Lower lobe of right lung (tissue), 2 donors: Measurements from ENCODE around the gene MEF2A. TPM values are rescaled to one million over a fixed set of nuclear protein-coding genes. Genes with fewer than 3 reads are reported as not detected.

Experiments
- ATAC-seq, 2 donors: fragments of 200-7000 bp; cut with Tn5 transposase; one replicate each; pipeline ENCODE4 v1.9.1; 2020 to 2022; ENCODE audit warnings: mild to moderate bottlenecking in 2 of 2, moderate library complexity in 2 of 2
- DNase-seq: peaks from one replicate; pipeline ENCODE4 v3.0.0-alpha.2; 2020
- H3K27ac ChIP-seq: fragments of 200-600 bp; one replicate; pipeline ENCODE4 v1.8.0; 2022
- H3K27me3 ChIP-seq: fragments of 200-600 bp; one replicate; pipeline ENCODE4 v1.8.0; 2022; ENCODE audit warnings: low read depth
- H3K36me3 ChIP-seq: fragments of 200-600 bp; one replicate; pipeline ENCODE4 v1.8.0; 2022; ENCODE audit warnings: mild to moderate bottlenecking
- H3K4me1 ChIP-seq: fragments of 200-600 bp; one replicate; pipeline ENCODE4 v1.8.0; 2022
- H3K4me3 ChIP-seq: fragments of 200-600 bp; one replicate; pipeline ENCODE4 v1.8.0; 2022; ENCODE audit warnings: mild to moderate bottlenecking
- H3K9me3 ChIP-seq: fragments of 200-600 bp; one replicate; pipeline ENCODE4 v1.8.0; 2022
- intact Hi-C: fragments of 100-400 bp; cut with DNase I; formaldehyde crosslinking; loops from one replicate; pipeline ENCODE4 v1.11.0; 2022
- total RNA-seq: library from RNA; stranded (reverse); fragmentation: NEBNext Ultra II Directional; extraction: Animal tissue kit (Norgen Biotek cat#: 25700); gene quantifications from one replicate; pipeline ENCODE4 v1.2.1, GENCODE V29; 2021
- TF ChIP-seq, protein P1 (sequence below): fragments of 200-600 bp; IDR thresholded peaks from one replicate; pipeline ENCODE4 v1.8.0; 2022; ENCODE audit warnings: antibody characterized with exemption, mild to moderate bottlenecking
- donor health status: DM: no; HTN: yes; CAD: no; lungs with severe emphysema.

The MEF2A gene
- total RNA-seq, 1 donor from 2014 or later: 80.1 TPM

DNA sequence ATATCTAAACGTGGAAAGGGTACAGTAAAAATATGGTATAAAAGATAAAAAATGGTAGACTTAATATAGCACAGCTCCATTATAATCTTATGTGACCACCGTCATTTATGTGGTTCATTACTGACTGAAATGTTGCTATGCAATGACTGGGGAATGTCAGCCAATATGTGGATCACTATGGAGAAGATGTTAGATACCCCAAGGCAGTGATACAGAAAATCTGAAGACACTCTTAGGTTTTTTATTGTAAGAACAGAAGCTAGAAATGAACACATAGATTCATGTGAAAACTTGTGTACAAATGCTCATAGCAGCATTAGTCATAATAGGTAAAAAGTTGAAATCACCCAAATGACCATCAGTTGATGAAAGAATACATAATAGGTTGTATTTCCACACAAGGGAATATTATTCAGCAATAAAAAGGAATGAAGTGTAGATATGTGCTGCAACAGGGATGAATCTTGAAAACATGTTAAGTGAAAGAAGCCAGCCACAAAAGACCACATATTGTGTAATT, 18.4 kb downstream of the MEF2A start:
- no peak for DNase-seq
- H3K27ac ChIP-seq: no peak overlapping the region
- intact Hi-C loops: no loop called here
- H3K27me3 ChIP-seq: no peaks in the 10 kb centered on the region
- TF ChIP-seq, protein P1, sequence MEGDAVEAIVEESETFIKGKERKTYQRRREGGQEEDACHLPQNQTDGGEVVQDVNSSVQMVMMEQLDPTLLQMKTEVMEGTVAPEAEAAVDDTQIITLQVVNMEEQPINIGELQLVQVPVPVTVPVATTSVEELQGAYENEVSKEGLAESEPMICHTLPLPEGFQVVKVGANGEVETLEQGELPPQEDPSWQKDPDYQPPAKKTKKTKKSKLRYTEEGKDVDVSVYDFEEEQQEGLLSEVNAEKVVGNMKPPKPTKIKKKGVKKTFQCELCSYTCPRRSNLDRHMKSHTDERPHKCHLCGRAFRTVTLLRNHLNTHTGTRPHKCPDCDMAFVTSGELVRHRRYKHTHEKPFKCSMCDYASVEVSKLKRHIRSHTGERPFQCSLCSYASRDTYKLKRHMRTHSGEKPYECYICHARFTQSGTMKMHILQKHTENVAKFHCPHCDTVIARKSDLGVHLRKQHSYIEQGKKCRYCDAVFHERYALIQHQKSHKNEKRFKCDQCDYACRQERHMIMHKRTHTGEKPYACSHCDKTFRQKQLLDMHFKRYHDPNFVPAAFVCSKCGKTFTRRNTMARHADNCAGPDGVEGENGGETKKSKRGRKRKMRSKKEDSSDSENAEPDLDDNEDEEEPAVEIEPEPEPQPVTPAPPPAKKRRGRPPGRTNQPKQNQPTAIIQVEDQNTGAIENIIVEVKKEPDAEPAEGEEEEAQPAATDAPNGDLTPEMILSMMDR: no peak
- H3K4me1 ChIP-seq: peaks cover 29% of the 10 kb centered on the region
- H3K9me3 ChIP-seq: peaks cover 19% of the 10 kb centered on the region
- ATAC-seq: no peak
- no peaks in the 10 kb centered on the region for H3K36me3 ChIP-seq
- no peak overlapping the region for H3K4me3 ChIP-seq

DNA sequence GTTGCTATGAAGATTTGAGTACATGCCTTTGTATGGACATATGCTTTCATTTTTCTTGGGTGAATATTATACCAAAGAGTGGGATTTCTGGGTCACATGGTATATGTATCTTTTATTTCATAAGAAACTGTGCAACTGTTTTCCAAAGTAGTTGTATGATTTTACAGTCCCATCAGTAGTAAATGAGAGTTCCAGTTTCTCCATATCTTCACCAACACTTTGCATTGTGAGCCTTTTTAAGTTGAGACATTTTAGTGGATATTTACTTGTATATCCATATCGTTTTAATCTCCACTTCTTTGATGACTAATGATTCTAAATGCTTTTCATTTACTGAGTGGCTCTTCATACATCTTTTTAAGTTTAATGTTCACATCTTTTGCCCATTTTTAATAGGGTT, 20.3 kb downstream of the MEF2A start:
- no peak overlapping the region for H3K4me3 ChIP-seq
- ATAC-seq (no peak), DNase-seq (no peak)
- H3K4me1 ChIP-seq: peaks cover 21% of the 10 kb centered on the region
- H3K27ac ChIP-seq: no peak overlapping the region
- intact Hi-C loops: no loop called here
- H3K9me3 ChIP-seq: peaks cover 19% of the 10 kb centered on the region
- TF ChIP-seq, protein P1: no peak
- no peaks in the 10 kb centered on the region for H3K27me3 ChIP-seq
- no peaks in the 10 kb centered on the region for H3K36me3 ChIP-seq

DNA sequence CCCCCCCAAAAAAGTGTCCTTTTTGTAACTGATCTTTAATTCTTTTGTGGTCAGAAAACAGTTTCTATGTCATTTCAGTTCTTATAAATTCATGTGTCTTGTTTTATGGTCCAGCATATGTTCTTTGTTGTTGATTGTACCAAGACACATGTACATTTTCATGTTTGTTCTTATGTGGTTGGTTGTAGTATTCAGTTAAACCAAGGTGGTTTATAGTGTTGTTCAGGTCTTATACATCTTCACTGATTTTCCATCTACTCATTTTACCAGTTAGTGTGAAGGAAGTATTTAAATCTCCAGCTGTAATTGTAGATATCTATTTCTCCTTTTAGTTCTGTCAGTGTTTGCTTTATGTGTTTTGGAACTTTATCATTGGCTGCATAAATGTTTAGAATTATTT, 24.0 kb downstream of the MEF2A start:
- Histone ChIP-seq H3K4me3 (no peak overlapping the region), H3K27ac (no peak overlapping the region), H3K9me3 (peaks cover 14% of the 10 kb centered on the region), H3K27me3 (no peaks in the 10 kb centered on the region), H3K4me1 (peaks cover 29% of the 10 kb centered on the region), H3K36me3 (no peaks in the 10 kb centered on the region)
- DNase-seq (no peak), ATAC-seq (no peak)
- TF ChIP-seq, protein P1: no peak
- intact Hi-C loops: no loop called here

DNA sequence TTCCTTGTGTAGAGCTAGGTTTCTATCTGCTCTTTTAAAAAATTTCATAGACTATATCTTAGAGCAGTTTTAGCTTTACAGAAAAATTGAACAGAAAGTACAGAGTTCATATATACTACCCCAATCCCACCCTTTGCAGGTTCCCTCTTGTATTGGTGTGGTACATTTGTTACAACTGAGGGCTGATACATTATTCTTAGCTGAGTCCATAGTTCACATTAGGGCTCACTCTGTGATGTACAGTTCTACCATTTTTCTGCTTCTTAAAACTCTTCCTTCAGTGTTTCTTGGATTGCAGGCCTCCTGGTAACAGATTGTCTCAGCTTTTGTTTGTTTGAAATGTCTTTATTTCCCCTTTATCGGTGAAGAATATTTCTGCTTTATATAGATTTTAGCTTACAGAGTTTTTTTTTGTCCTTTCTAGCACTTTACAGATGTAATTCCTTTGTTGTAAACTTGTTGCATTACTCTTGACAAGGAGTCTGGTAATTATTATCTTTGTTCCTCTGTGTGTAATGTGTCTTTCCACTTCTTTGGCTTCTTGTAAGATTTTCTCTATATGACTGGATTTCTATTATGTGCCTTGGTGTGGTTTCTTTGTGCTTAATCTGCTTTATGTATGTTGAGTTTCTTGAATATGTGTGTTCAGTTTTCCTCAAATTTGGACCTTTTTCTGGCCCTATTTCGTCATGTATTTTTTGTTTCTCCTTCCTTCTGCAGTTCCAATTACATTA, 25.3 kb downstream of the MEF2A start:
- H3K27ac ChIP-seq: no peak overlapping the region
- TF ChIP-seq, protein P1: no peak
- DNase-seq (no peak), ATAC-seq (no peak)
- intact Hi-C loops: no loop called here
- peaks cover 29% of the 10 kb centered on the region for H3K4me1 ChIP-seq
- no peaks in the 10 kb centered on the region for H3K27me3 ChIP-seq
- no peak overlapping the region for H3K4me3 ChIP-seq
- H3K9me3 ChIP-seq: peaks cover 9% of the 10 kb centered on the region
- H3K36me3 ChIP-seq: no peaks in the 10 kb centered on the region

DNA sequence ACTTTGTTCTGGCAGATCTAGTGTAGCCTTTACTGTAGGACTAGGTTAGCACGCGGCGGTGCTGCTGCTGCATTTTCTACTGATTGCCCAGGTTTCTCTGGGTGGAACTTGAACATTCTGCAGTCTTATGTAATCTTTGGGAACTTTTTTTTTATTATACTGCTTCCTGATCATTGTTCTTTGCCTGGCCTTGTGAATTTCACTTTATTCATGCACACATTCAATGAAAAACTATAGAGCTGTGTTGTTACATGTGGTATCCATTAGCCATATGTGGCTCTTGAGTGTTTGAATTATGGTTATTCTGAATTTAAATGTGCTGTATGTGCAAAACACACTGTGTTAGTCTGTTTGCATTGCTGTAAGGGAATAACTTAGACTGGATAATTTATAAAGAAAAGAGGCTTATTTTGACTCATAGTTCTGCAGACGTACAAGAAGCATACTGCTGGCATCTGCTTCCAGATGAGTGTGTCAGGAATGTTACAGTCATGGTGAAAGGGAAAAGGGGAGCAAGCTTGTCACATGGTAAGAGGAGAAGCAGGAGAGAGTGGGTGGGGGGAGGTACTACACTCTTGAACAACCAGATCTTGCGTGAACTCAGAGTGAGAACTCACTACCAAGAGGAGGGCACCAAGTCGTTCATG, 26.5 kb downstream of the MEF2A start:
- Histone ChIP-seq H3K4me1 (peaks cover 29% of the 10 kb centered on the region), H3K4me3 (no peak overlapping the region), H3K27me3 (no peaks in the 10 kb centered on the region), H3K9me3 (no peaks in the 10 kb centered on the region), H3K27ac (no peak overlapping the region), H3K36me3 (no peaks in the 10 kb centered on the region)
- intact Hi-C loops: no loop called here
- DNase-seq: no peak
- ATAC-seq: no peak
- TF ChIP-seq, protein P1: no peak
